DMS114 treated with DMSO at 0.1 percent for 48 hours (cell line): ENCODE measurements around the gene CYP27A1.

ENCODE experiments used
- DNase-seq: peaks from one replicate; lab custom pipeline; 2025; ENCODE audit not compliant: unreplicated experiment; lab: John Stamatoyannopoulos, UW

The CYP27A1 gene

GRCh38 chr2:218857371-218858137, 75.6 kb downstream of the CYP27A1 start:
- DNase-seq = no peak

GRCh38 chr2:218858138-218858445, 76.1 kb downstream of the CYP27A1 start:
- no peak for DNase-seq

GRCh38 chr2:218858671-218859555, 77.0 kb downstream of the CYP27A1 start:
- DNase-seq = no peak

GRCh38 chr2:218859556-218859987, 77.6 kb downstream of the CYP27A1 start, which contains the start of gene WNT6:
Gene WNT6 (plus strand): TSS chr2:218859805. CDS start chr2:218860038, 233 bp downstream.
- DNase-seq = no peak

GRCh38 chr2:218859988-218860831, 78.3 kb downstream of the CYP27A1 start:
- DNase-seq = no peak

GRCh38 chr2:218860950-218861381, 79.0 kb downstream of the CYP27A1 start:
- DNase-seq = no peak

- no peak for DNase-seq
Observed at GRCh38 chr2:218861645-218862318, 79.8 kb downstream of the CYP27A1 start.

GRCh38 chr2:218863021-218863520, 81.1 kb downstream of the CYP27A1 start:
- DNase-seq = no peak
